ENCODE data around the gene FAM107B. TPM values are rescaled to one million over a fixed set of nuclear protein-coding genes. Genes with fewer than 3 reads are reported as not detected.

The FAM107B gene
- total RNA-seq, 1 experiment from 2014 or later: 24.5 TPM

- Mint-ChIP-seq H3K4me1 (no peaks in the 10 kb centered on the region), H3K27me3 (ENCODE audit: low read depth) (no peaks in the 10 kb centered on the region), H3K27ac (no peak overlapping the region), H3K36me3 (ENCODE audit: insufficient read depth in 1 of 3, low read depth in 3 of 3) (no peaks in the 10 kb centered on the region), H3K9me3 (no peaks in the 10 kb centered on the region), H3K4me3 (no peak overlapping the region)
- Histone ChIP-seq H2AFZ (ENCODE audit: low read length) (no peak overlapping the region), H2AK5ac (ENCODE audit: insufficient read length, low read length) (no peak overlapping the region), H4K20me1 (ENCODE audit: control insufficient read depth, insufficient read depth, insufficient read length) (no peaks in the 10 kb centered on the region), H3K23me2 (ENCODE audit: insufficient read length, low read depth, low read length, poor library complexity, severe bottlenecking) (no peaks in the 10 kb centered on the region), H3K79me2 (ENCODE audit: insufficient read depth, low read length) (no peaks in the 10 kb centered on the region), H3K14ac (ENCODE audit: insufficient read depth, low read length) (no peak overlapping the region), H2BK15ac (ENCODE audit: low read depth, low read length) (no peak overlapping the region), H3K4me2 (ENCODE audit: insufficient read depth, insufficient read length, low read length) (no peak overlapping the region), H3K23ac (ENCODE audit: insufficient read length, low read depth, low read length) (no peak overlapping the region), H2BK12ac (ENCODE audit: insufficient read length, low read depth, low read length) (no peak overlapping the region), H2BK5ac (ENCODE audit: insufficient read length, low read length) (no peak overlapping the region), H3K18ac (ENCODE audit: insufficient read length, low read depth, low read length) (no peak overlapping the region), H3K9ac (ENCODE audit: extremely low read depth, insufficient read length, low read length) (no peak overlapping the region), H2BK120ac (ENCODE audit: low read depth, low read length, poor library complexity, severe bottlenecking) (no peak overlapping the region), H3K4ac (ENCODE audit: low read depth, low read length) (no peak overlapping the region), H4K91ac (ENCODE audit: insufficient read length, low read depth, low read length) (no peak overlapping the region), H3K4me1 (ENCODE audit: insufficient read depth, low read length) (no peaks in the 10 kb centered on the region), H4K5ac (ENCODE audit: insufficient read length, low read depth, low read length) (no peak overlapping the region), H4K8ac (replicated peaks; ENCODE audit: insufficient read length, low read depth, low read length) (no peak overlapping the region), H3T11ph (ENCODE audit: low read length) (no peak overlapping the region), H2BK20ac (ENCODE audit: low read depth, low read length, poor library complexity, severe bottlenecking) (no peak overlapping the region), H3K9me3 (ENCODE audit: control insufficient read depth, low read depth, low read length) (no peaks in the 10 kb centered on the region), H3K56ac (ENCODE audit: insufficient read length, low read depth, low read length) (no peak overlapping the region), H3K27ac (ENCODE audit: insufficient read length, low read depth, low read length) (no peak overlapping the region), H3K79me1 (ENCODE audit: insufficient read depth, low read depth, low read length, poor library complexity, severe bottlenecking) (no peaks in the 10 kb centered on the region), H3K27me3 (ENCODE audit: insufficient read depth, low read length) (no peaks in the 10 kb centered on the region)
- TF ChIP-seq, protein P1, sequence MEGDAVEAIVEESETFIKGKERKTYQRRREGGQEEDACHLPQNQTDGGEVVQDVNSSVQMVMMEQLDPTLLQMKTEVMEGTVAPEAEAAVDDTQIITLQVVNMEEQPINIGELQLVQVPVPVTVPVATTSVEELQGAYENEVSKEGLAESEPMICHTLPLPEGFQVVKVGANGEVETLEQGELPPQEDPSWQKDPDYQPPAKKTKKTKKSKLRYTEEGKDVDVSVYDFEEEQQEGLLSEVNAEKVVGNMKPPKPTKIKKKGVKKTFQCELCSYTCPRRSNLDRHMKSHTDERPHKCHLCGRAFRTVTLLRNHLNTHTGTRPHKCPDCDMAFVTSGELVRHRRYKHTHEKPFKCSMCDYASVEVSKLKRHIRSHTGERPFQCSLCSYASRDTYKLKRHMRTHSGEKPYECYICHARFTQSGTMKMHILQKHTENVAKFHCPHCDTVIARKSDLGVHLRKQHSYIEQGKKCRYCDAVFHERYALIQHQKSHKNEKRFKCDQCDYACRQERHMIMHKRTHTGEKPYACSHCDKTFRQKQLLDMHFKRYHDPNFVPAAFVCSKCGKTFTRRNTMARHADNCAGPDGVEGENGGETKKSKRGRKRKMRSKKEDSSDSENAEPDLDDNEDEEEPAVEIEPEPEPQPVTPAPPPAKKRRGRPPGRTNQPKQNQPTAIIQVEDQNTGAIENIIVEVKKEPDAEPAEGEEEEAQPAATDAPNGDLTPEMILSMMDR (conservative IDR thresholded peaks at IDR 0.05): no peak
- no peak for DNase-seq
- no CpG with 5 or more reads among the region's 1 CpG for WGBS (ENCODE audit: extremely low coverage, insufficient read length, low lambda C conversion rate)
Observed at GRCh38 chr10:14687340-14687739, 87.4 kb downstream of the FAM107B start.

Data from H9 (cell line).